Activated CD8-positive, alpha-beta T cell treated with anti-CD3 and anti-CD28 coated beads for 36 hours (primary cell): ENCODE data around the gene ERBB2. TPM values are rescaled to one million over a fixed set of nuclear protein-coding genes. Genes with fewer than 3 reads are reported as not detected.
A peak's percentile ranks its signal among the peaks of the same experiment; 100 is the strongest.

Experiments used
- ATAC-seq: fragments of 200-7000 bp; cut with Tn5 transposase; one replicate; pipeline ENCODE4 v1.10.0; 2021; ENCODE audit warnings: mild to moderate bottlenecking, moderate library complexity
- CTCF ChIA-PET: fragments of 350-600 bp; sonication (Branson Sonifier 250); formaldehyde crosslinking; loops from one replicate; lab custom pipeline; 2021; ENCODE audit warnings: antibody characterized with exemption; lab: Charles Lee
- POLR2A ChIA-PET: fragments of 350-600 bp; sonication (Branson Sonifier 250); formaldehyde crosslinking; loops from one replicate; lab custom pipeline; 2021; ENCODE audit warnings: antibody characterized with exemption; lab: Charles Lee
- DNase-seq: peaks from one replicate; pipeline ENCODE4 v3.0.0-alpha.2; 2020
- H3K27ac Mint-ChIP-seq: one replicate; pipeline ENCODE4 v1.8.0; 2021; ENCODE audit warnings: mild to moderate bottlenecking, mixed read lengths
- H3K27me3 Mint-ChIP-seq: one replicate; pipeline ENCODE4 v1.8.0; 2021; ENCODE audit warnings: mixed read lengths
- H3K36me3 Mint-ChIP-seq: one replicate; pipeline ENCODE4 v1.8.0; 2021; ENCODE audit warnings: low read depth, mixed read lengths
- H3K4me1 Mint-ChIP-seq: one replicate; pipeline ENCODE4 v1.8.0; 2021; ENCODE audit warnings: low read depth, mixed read lengths
- H3K4me3 Mint-ChIP-seq: one replicate; pipeline ENCODE4 v1.8.0; 2021; ENCODE audit warnings: mild to moderate bottlenecking, moderate library complexity, mixed read lengths
- H3K9me3 Mint-ChIP-seq: one replicate; pipeline ENCODE4 v1.8.0; 2021; ENCODE audit warnings: mixed read lengths
- intact Hi-C: fragments of 100-400 bp; cut with micrococcal nuclease; formaldehyde crosslinking; loops from one replicate; pipeline ENCODE4 v1.10.0; 2022
- total RNA-seq, 2 experiments: library from RNA; stranded (reverse); gene quantifications; one replicate each; pipeline ENCODE4 v1.2.3, GENCODE V29; 2021
- TF ChIP-seq, protein P1 (sequence below): fragments of 200-600 bp; IDR thresholded peaks from one replicate; pipeline ENCODE4 v1.8.0; 2022; ENCODE audit warnings: antibody characterized with exemption, mild to moderate bottlenecking

The ERBB2 gene
- total RNA-seq, 2 experiments from 2014 or later: 5.2 TPM

DNA sequence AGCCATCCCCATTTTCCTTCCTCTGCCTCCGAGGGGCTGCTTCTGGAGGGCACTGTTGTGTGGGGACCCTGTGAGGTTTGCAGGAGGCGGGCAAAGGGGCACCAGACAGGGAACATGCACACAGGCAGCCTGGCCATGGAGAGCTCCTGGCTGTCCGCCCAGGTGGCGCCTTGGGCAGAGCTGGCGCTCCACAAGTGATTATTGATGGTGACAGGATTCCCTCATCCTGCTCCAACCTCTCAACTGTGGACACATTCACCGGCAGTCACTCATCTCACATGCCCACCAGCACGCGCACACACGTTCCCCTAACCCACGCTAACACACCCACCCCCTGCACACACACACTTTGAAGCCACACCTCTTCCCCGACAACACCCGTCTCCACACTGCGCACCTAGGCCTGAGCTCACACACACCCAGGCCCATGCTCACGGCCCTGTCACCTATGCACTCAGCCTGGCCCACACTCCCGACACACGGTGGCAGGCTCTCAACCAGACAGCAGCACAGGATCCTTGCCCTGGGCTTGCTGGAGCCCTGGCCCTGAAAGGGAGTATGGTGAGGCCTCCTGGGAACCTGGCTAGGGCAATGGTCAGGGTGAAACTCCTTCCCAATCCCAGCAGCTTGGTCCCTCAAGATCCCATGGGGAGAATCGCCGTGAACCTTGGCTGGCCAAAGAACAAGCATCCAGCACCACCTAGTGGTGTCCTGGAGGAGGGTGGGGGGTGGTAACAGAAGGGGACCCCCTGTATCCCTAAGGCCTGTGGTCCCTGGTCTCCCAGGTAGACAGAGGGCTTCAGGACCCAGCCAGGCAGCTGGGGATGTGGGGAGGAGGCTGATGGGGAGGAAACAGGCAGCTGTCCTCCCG, 28.0 kb upstream of the ERBB2 start:
- Mint-ChIP-seq H3K27me3 (peaks cover 12% of the 10 kb centered on the region), H3K9me3 (no peaks in the 10 kb centered on the region), H3K36me3 (no peaks in the 10 kb centered on the region), H3K4me1 (peaks cover 29% of the 10 kb centered on the region), H3K27ac (no peak overlapping the region), H3K4me3 (no peak overlapping the region)
- intact Hi-C loops: no loop called here
- ChIA-PET CTCF (interaction anchor here (0.8 to 12.7 kb wide), 14 partner anchors 8 to 307 kb away, joined by 3 to 146 read pairs (median 4); partner anchors contain the start of gene PGAP3), POLR2A (interaction anchor here (0.6 to 3.8 kb wide), 5 partner anchors 7 to 383 kb away, joined by 3 to 16 read pairs (median 4); partner anchors contain the start of genes MED24 and PGAP3)
- ATAC-seq: no peak
- TF ChIP-seq, protein P1, sequence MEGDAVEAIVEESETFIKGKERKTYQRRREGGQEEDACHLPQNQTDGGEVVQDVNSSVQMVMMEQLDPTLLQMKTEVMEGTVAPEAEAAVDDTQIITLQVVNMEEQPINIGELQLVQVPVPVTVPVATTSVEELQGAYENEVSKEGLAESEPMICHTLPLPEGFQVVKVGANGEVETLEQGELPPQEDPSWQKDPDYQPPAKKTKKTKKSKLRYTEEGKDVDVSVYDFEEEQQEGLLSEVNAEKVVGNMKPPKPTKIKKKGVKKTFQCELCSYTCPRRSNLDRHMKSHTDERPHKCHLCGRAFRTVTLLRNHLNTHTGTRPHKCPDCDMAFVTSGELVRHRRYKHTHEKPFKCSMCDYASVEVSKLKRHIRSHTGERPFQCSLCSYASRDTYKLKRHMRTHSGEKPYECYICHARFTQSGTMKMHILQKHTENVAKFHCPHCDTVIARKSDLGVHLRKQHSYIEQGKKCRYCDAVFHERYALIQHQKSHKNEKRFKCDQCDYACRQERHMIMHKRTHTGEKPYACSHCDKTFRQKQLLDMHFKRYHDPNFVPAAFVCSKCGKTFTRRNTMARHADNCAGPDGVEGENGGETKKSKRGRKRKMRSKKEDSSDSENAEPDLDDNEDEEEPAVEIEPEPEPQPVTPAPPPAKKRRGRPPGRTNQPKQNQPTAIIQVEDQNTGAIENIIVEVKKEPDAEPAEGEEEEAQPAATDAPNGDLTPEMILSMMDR: peak; percentile 59
- DNase-seq: peak; percentile 34

GRCh38 chr17:39672522-39673334, 27.1 kb upstream of the ERBB2 start:
- ATAC-seq (no peak), DNase-seq (no peak)
- CTCF ChIA-PET: interaction anchor here (0.8 to 12.7 kb wide), 9 partner anchors 9 to 222 kb away, joined by 3 to 146 read pairs (median 4); partner anchors contain the start of gene PGAP3
- Mint-ChIP-seq H3K9me3 (no peaks in the 10 kb centered on the region), H3K36me3 (no peaks in the 10 kb centered on the region), H3K4me1 (peaks cover 38% of the 10 kb centered on the region), H3K27ac (no peak overlapping the region), H3K4me3 (no peak overlapping the region), H3K27me3 (peaks cover 11% of the 10 kb centered on the region)
- POLR2A ChIA-PET: interaction anchor here (0.6 to 1.6 kb wide), 4 partner anchors 15 to 382 kb away, joined by 3 to 4 read pairs (median 4); partner anchors contain the start of genes CDK12, MED24 and PGAP3
- intact Hi-C loops: no loop called here
- TF ChIP-seq, protein P1: peak; percentile 7

- Mint-ChIP-seq H3K36me3 (no peaks in the 10 kb centered on the region), H3K4me1 (peaks cover 42% of the 10 kb centered on the region), H3K9me3 (no peaks in the 10 kb centered on the region), H3K4me3 (no peak overlapping the region), H3K27ac (no peak overlapping the region), H3K27me3 (peaks cover 9% of the 10 kb centered on the region)
- no peak for DNase-seq
- no peak for ATAC-seq
- TF ChIP-seq, protein P1: no peak
- ChIA-PET CTCF (interaction anchor here (1.3 to 12.7 kb wide), 4 partner anchors 16 to 126 kb away, joined by 4 to 146 read pairs (median 68); no protein-coding TSS in a partner anchor), POLR2A (interaction anchor here (0.6 to 1.6 kb wide), 2 partner anchors 212 to 258 kb away, joined by 3 read pairs; partner anchors contain the start of gene CDK12)
- intact Hi-C loops: no loop called here
Observed at GRCh38 chr17:39673335-39674081, 26.4 kb upstream of the ERBB2 start.

DNA sequence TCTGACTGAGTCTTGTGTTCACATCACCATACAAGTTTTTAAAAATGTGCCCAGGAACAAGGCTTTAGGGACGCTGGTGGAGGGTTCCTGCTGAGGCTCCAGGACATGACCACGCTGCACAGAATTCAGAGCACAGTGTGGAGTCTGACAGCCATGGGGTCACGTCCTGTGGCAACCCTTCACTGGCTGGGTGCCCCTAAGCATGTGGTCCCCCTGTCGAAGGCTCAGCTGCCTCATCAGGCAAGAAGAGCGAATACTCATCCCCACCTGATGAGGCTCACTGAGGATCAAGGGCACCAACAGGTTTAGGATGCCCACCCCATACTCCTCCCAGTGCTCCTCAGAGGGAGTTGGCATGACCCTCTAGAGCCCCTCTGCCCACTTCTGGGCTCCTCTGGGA, 25.7 kb upstream of the ERBB2 start:
- Mint-ChIP-seq H3K36me3 (no peaks in the 10 kb centered on the region), H3K4me1 (peaks cover 45% of the 10 kb centered on the region), H3K4me3 (no peak overlapping the region), H3K9me3 (no peaks in the 10 kb centered on the region), H3K27ac (no peak overlapping the region), H3K27me3 (peaks cover 6% of the 10 kb centered on the region)
- CTCF ChIA-PET: interaction anchor here (1.3 to 12.7 kb wide), 4 partner anchors 21 to 127 kb away, joined by 4 to 146 read pairs (median 88); no protein-coding TSS in a partner anchor
- POLR2A ChIA-PET: interaction anchor here (0.6 to 1.6 kb wide), 4 partner anchors 8 to 258 kb away, joined by 3 to 5 read pairs (median 3); partner anchors contain the start of gene CDK12
- DNase-seq (no peak), ATAC-seq (no peak)
- TF ChIP-seq, protein P1: no peak
- intact Hi-C loops: no loop called here
